ENCODE results near the gene SNX33.

DNA sequence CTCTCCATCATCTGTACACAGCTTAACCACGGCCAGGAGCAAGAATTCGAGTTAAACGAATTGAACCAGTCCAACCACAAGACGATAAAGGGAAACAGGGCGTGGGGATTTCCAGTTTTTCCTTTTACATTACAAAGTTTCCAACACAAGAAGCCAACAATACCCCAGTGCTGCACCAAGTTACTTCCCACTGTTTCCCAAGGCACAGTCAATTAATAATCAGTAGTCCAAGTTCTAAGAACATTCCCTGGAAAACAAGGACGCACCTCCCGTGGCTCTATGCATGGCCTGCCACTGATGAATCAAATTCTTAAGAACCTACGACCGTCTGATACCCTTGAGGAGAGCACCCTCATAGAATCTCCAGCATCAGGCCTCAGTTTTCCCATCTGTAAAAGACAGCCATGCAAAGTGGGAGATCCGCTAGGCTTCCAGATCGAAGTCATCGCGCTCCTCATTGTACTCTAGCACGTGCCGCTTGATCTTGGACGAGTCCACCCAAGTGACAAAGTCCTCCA lies 8.5 kb upstream of the SNX33 start:
- TF ChIP-seq EZH2 (IDR thresholded peaks at IDR 0.05; ENCODE audit: borderline replicate concordance) (no peak), EZH2phosphoT487 (IDR thresholded peaks at IDR 0.05; ENCODE audit: low read depth, severe bottlenecking, unreplicated experiment) (no peak)
- TF ChIP-seq, protein P1, sequence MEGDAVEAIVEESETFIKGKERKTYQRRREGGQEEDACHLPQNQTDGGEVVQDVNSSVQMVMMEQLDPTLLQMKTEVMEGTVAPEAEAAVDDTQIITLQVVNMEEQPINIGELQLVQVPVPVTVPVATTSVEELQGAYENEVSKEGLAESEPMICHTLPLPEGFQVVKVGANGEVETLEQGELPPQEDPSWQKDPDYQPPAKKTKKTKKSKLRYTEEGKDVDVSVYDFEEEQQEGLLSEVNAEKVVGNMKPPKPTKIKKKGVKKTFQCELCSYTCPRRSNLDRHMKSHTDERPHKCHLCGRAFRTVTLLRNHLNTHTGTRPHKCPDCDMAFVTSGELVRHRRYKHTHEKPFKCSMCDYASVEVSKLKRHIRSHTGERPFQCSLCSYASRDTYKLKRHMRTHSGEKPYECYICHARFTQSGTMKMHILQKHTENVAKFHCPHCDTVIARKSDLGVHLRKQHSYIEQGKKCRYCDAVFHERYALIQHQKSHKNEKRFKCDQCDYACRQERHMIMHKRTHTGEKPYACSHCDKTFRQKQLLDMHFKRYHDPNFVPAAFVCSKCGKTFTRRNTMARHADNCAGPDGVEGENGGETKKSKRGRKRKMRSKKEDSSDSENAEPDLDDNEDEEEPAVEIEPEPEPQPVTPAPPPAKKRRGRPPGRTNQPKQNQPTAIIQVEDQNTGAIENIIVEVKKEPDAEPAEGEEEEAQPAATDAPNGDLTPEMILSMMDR (IDR thresholded peaks at IDR 0.05; ENCODE audit: poor library complexity), result no peak

All from hepatocyte (in vitro differentiated cells).